Pancreas (tissue), 10 donors: ENCODE results near the gene SLC27A5. TPM values are rescaled to one million over a fixed set of nuclear protein-coding genes. Genes with fewer than 3 reads are reported as not detected.

Source experiments
- ATAC-seq, 4 donors: fragments of 200-7000 bp; cut with Tn5 transposase; one replicate each; pipeline versions ENCODE4 v1.8.0 to v1.9.1; 2020; ENCODE audit warnings: mild to moderate bottlenecking in 4 of 4, moderate library complexity in 4 of 4
- DNase-seq, 6 donors: peaks; one replicate each; pipeline ENCODE4 v3.0.0-alpha.2; 2020
- FAIRE-seq: peaks from 2 replicates; lab custom pipeline; 2012; peaks lifted over from hg19 to GRCh38; lab: Jason Lieb, UNC
- H3K27ac ChIP-seq, 4 donors: fragments of 200-600 bp; sonication (generic); 1 replicate in 3 of 4; 2 replicates in 1 of 4; pipeline versions ENCODE4 v1.5.0 to v1.8.0; 2020
- H3K27me3 ChIP-seq, 4 donors: fragments of 200-600 bp; one replicate each; pipeline ENCODE4 v1.8.0; 2021
- H3K36me3 ChIP-seq, 3 donors: fragments of 200-600 bp; sonication (generic) in 1 of 3; one replicate each; pipeline versions ENCODE4 v1.5.0 to v1.8.0; 2020 to 2021
- H3K4me1 ChIP-seq, 3 donors: fragments of 200-600 bp; one replicate each; pipeline ENCODE4 v1.8.0; 2021
- H3K4me3 ChIP-seq, 4 donors: fragments of 200-600 bp; sonication (generic) in 2 of 4; one replicate each; pipeline versions ENCODE4 v1.5.0 to v1.8.0; 2020 to 2021
- H3K9me3 ChIP-seq, 4 donors: fragments of 200-600 bp; one replicate each; pipeline ENCODE4 v1.8.0; 2021
- CTCF ChIP-seq, 4 donors: fragments of 200-600 bp; sonication (generic) in 3 of 4; IDR thresholded peaks; one replicate each; pipeline versions ENCODE4 v1.5.0 to v1.8.0; 2021; ENCODE audit warnings: antibody characterized with exemption in 4 of 4
- WGBS, 2 donors: extraction: QIAGEN DNeasy Blood & Tissue Kit; methylation state at CpG; one replicate each; pipeline ENCODE4 v1.1.7; 2013; 5-methylcytosine and 5-hydroxymethylcytosine counted together
- intact Hi-C, 3 donors: fragments of 100-400 bp; cut with DNase I; formaldehyde crosslinking; loops; one replicate each; pipeline versions ENCODE4 v1.11.1 to v1.14.2; 2022
- polyA plus RNA-seq, 2 donors: library from polyadenylated mRNA; stranded (reverse); fragments of 200-250 nt; gene quantifications; one replicate each; pipeline ENCODE4 v1.2.3, GENCODE V29; 2013
- total RNA-seq, 6 donors: library from RNA; stranded (reverse); fragmentation: NEBNext Ultra II Directional in 4 of 6; extraction: Animal tissue kit (Norgen Biotek cat#: 25700) in 4 of 6; gene quantifications; one replicate each; pipeline versions ENCODE4 v1.2.1 to v1.2.4, GENCODE V29; 2021 to 2023
- donor health status: healthy with polysubstance abuse.
- donor health status: DM: no; HTN: no; CAD: no; lungs with moderate emphysema.
- donor health status: DM: no; HTN: no; CAD: no.
- donor health status: control.
- donor health status: control.
- donor health status: Bipolar disorder and iron deficiency.
- donor health status: DM: yes; HTN: yes; CAD: no.
- donor health status: DM: no; HTN: no; CAD: no.
- donor health status: DM: no; HTN: no; CAD: no.
- donor health status: DM: yes; HTN: yes; CAD: no.

SLC27A5 gene
- total and polyA plus RNA-seq, 8 donors = 3.0 to 15.6 (median 6.1) TPM

- H3K27ac ChIP-seq = peak overlapping the region; percentile 73 to 93 (median 87)
- TF ChIP-seq CTCF (IDR thresholded peaks at IDR 0.05) = no peak
- no peaks in the 10 kb centered on the region for H3K9me3 ChIP-seq
- ATAC-seq (no peak), DNase-seq (peak in 4 of 6 donors; percentile 32 to 67 (median 58)), FAIRE-seq (no peak)
- peak overlapping the region; percentile 63 to 88 (median 72) for H3K4me3 ChIP-seq
- H3K4me1 ChIP-seq = peaks cover 11 to 24% (median 13%) of the 10 kb centered on the region in 3 donors
- peaks cover 10 to 42% (median 14%) of the 10 kb centered on the region in 3 donors for H3K36me3 ChIP-seq
- no peaks in the 10 kb centered on the region for H3K27me3 ChIP-seq
- 19 to 21% methylated on average over 18 of the region's 18 CpGs for WGBS, 2 donors
- intact Hi-C loops = no loop called here
Measured at GRCh38 chr19:58553799-58554493, 42.2 kb upstream of the SLC27A5 start.

- no peak for DNase-seq
- no peak for TF ChIP-seq CTCF (IDR thresholded peaks at IDR 0.05)
- intact Hi-C loops = no loop called here
- peaks cover 11 to 55% (median 27%) of the 10 kb centered on the region in 3 donors for H3K36me3 ChIP-seq
- 83 to 89% methylated on average over 2 of the region's 2 CpGs for WGBS, 2 donors
- H3K27me3 ChIP-seq = no peaks in the 10 kb centered on the region
- no peak overlapping the region for H3K27ac ChIP-seq
- no peak for FAIRE-seq
- peaks cover 11 to 24% (median 13%) of the 10 kb centered on the region in 3 donors for H3K4me1 ChIP-seq
- ATAC-seq = no peak
- H3K9me3 ChIP-seq = no peaks in the 10 kb centered on the region
- no peak overlapping the region for H3K4me3 ChIP-seq
Measured at GRCh38 chr19:58552655-58553054, 40.9 kb upstream of the SLC27A5 start.

GRCh38 chr19:58551577-58552471 lies 40.0 kb upstream of the SLC27A5 start:
- H3K27ac ChIP-seq = no peak overlapping the region
- peaks cover 11 to 61% (median 29%) of the 10 kb centered on the region in 3 donors for H3K36me3 ChIP-seq
- H3K27me3 ChIP-seq = no peaks in the 10 kb centered on the region
- WGBS, 2 donors = 91 to 92% methylated on average over 18 of the region's 18 CpGs
- DNase-seq (peak in 1 of 6 donors; percentile 22), FAIRE-seq (no peak), ATAC-seq (no peak)
- TF ChIP-seq CTCF (IDR thresholded peaks at IDR 0.05) = no peak
- no peak overlapping the region for H3K4me3 ChIP-seq
- intact Hi-C loops = no loop called here
- no peaks in the 10 kb centered on the region for H3K9me3 ChIP-seq
- peaks cover 5 to 19% (median 8%) of the 10 kb centered on the region in 3 donors for H3K4me1 ChIP-seq

- no peaks in the 10 kb centered on the region for H3K27me3 ChIP-seq
- intact Hi-C loops = no loop called here
- no peak overlapping the region for H3K27ac ChIP-seq
- H3K4me1 ChIP-seq = peaks cover 0 to 22% (median 13%) of the 10 kb centered on the region in 3 donors
- H3K4me3 ChIP-seq = no peak overlapping the region
- no peaks in the 10 kb centered on the region for H3K9me3 ChIP-seq
- no peak for ATAC-seq
- H3K36me3 ChIP-seq = peaks cover 11 to 54% (median 29%) of the 10 kb centered on the region in 3 donors
- TF ChIP-seq CTCF (IDR thresholded peaks at IDR 0.05) = no peak
- DNase-seq = no peak
- FAIRE-seq = no peak
- 25 to 26% methylated on average over 1 of the region's 1 CpG for WGBS, 2 donors
Measured at GRCh38 chr19:58551123-58551497, 39.3 kb upstream of the SLC27A5 start.
